ENCODE results near the gene VPS18. TPM values are rescaled to one million over a fixed set of nuclear protein-coding genes. Genes with fewer than 3 reads are reported as not detected.

VPS18 gene
- total and polyA plus RNA-seq, 2 donors = 10.3 to 12.4 TPM

DNA sequence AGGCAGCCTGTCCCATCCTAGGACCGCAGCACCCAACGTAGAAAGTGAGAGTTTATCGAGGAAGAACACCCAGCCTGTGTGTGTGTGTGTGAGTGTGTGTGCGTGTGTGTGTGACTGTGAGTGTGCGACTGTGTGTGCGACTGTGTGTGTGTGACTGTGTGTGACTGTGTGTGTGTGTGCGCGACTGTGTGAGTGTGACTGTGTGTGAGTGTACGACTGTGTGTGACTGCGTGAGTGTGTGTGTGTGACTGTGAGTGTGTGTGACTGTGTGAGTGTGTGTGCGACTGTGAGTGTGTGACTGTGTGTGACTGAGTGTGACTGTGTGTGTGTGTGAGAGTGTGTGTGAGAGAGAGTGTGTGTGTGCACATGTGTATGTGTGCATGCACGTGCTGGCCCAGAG is 19.8 kb downstream of the VPS18 start:
- no peaks in the 10 kb centered on the region for H3K36me3 ChIP-seq (ENCODE audit: control insufficient read depth in 2 of 2, insufficient read depth in 2 of 2, low read length in 1 of 2)
- WGBS = 98% methylated on average over 12 of the region's 12 CpGs
- no peak overlapping the region for H3K4me3 ChIP-seq (ENCODE audit: low read length in 2 of 2)
- no peak for DNase-seq (ENCODE audit: low read depth in 6 of 9, low spot score in 9 of 9)
- peaks cover 0 to 20% of the 10 kb centered on the region in 2 donors for H3K4me1 ChIP-seq (ENCODE audit: control insufficient read depth in 2 of 2, insufficient read depth in 2 of 2, low read length in 2 of 2)
- no peak overlapping the region for H3K27ac ChIP-seq (ENCODE audit: low read depth in 1 of 2, low read length in 1 of 2)
- peaks cover 0 to 2% of the 10 kb centered on the region in 2 donors for H3K27me3 ChIP-seq (ENCODE audit: control insufficient read depth in 2 of 2, insufficient read depth in 1 of 2, low read length in 1 of 2)
- H3K9me3 ChIP-seq (ENCODE audit: control insufficient read depth in 2 of 2, insufficient read depth in 1 of 2, low read length in 1 of 2) = no peaks in the 10 kb centered on the region

DNA sequence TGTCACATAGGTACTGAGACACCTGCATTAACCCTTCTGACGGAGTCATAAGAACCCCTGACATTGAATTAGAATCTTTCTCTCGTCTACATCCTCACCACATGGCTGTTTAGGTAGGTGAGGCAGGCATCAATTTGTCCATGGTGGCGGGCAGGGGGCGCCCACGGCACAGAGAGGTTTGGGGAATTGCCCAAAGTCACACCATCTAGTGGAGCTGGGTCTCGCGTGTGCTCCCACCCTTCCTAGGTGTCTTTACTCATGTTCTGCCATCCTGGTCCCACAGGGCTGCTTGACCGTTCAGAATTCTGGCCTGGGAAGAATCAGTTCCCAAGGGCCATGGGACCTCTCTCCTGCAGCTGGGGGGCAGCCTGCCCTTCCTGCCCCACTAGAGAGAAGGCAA is 20.2 kb downstream of the VPS18 start:
- no peak for DNase-seq (ENCODE audit: low read depth in 6 of 9, low spot score in 9 of 9)
- Histone ChIP-seq H3K9me3 (ENCODE audit: control insufficient read depth in 2 of 2, insufficient read depth in 1 of 2, low read length in 1 of 2) (no peaks in the 10 kb centered on the region), H3K36me3 (ENCODE audit: control insufficient read depth in 2 of 2, insufficient read depth in 2 of 2, low read length in 1 of 2) (no peaks in the 10 kb centered on the region), H3K4me1 (ENCODE audit: control insufficient read depth in 2 of 2, insufficient read depth in 2 of 2, low read length in 2 of 2) (peaks cover 0 to 17% of the 10 kb centered on the region in 2 donors), H3K27me3 (ENCODE audit: control insufficient read depth in 2 of 2, insufficient read depth in 1 of 2, low read length in 1 of 2) (peaks cover 0 to 2% of the 10 kb centered on the region in 2 donors), H3K27ac (ENCODE audit: low read depth in 1 of 2, low read length in 1 of 2) (no peak overlapping the region), H3K4me3 (ENCODE audit: low read length in 2 of 2) (no peak overlapping the region)
- whole genome bisulfite sequencing = 89% methylated on average over 8 of the region's 8 CpGs

DNA sequence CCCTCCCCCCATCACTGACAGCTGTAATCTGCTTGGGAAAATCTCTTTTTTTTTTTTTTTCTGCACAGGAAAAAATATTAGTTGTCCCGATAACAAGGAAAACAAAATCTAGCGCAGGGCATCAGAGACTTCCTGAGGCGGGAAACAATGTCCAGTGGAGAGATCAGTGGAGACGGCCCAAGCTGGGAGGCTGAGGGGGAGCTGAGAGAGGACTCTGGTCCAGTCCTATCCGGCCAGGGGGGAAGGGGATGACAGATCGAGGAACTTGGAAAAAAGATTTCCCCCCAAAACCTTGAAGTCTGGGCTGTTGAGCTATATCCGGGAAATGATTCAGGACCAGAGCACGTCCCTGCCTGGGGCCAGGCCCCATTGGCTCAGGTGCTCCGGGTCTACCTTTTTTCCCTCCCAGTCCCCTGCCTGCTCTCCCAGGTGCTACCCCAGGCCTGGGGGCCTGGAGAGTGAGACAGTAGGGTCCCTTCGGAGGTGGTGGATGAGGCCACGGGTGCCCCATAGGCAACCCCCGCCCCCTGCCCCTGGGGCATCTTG is 20.9 kb downstream of the VPS18 start:
- WGBS = 96% methylated on average over 12 of the region's 12 CpGs
- H3K4me1 ChIP-seq (ENCODE audit: control insufficient read depth in 2 of 2, insufficient read depth in 2 of 2, low read length in 2 of 2) = peaks cover 0 to 12% of the 10 kb centered on the region in 2 donors

DNA sequence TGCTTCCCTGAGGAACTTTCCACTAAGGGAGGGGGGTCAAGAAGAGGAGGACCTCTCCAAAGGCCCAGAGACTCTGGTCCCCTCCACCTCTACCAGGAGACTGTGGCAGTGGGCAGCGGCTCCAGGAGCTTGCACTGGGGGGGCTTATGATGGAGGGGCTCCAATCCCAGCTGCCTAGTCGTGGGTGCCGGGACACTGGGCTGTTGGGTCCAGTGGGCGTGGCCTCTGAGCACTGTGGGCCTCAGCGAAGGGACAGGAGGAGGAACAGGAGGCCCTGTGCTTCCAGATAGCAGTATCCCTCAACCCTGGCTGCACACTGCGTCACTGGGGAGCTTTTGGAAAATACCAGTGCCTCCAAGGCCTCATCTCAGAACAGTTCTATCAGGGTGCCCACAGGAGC is 21.4 kb downstream of the VPS18 start:
- Histone ChIP-seq H3K36me3 (ENCODE audit: control insufficient read depth in 2 of 2, insufficient read depth in 2 of 2, low read length in 1 of 2) (no peaks in the 10 kb centered on the region), H3K9me3 (ENCODE audit: control insufficient read depth in 2 of 2, insufficient read depth in 1 of 2, low read length in 1 of 2) (no peaks in the 10 kb centered on the region), H3K4me3 (ENCODE audit: low read length in 2 of 2) (no peak overlapping the region), H3K27ac (ENCODE audit: low read depth in 1 of 2, low read length in 1 of 2) (no peak overlapping the region), H3K27me3 (ENCODE audit: control insufficient read depth in 2 of 2, insufficient read depth in 1 of 2, low read length in 1 of 2) (peaks cover 0 to 2% of the 10 kb centered on the region in 2 donors), H3K4me1 (ENCODE audit: control insufficient read depth in 2 of 2, insufficient read depth in 2 of 2, low read length in 2 of 2) (peaks cover 0 to 12% of the 10 kb centered on the region in 2 donors)
- 84% methylated on average over 6 of the region's 6 CpGs for WGBS
- no peak for DNase-seq (ENCODE audit: low read depth in 6 of 9, low spot score in 9 of 9)

More for the DNA sequence above, 20.9 kb downstream of the VPS18 start:
- no peak for DNase-seq (ENCODE audit: low read depth in 6 of 9, low spot score in 9 of 9)
- no peak overlapping the region for H3K4me3 ChIP-seq (ENCODE audit: low read length in 2 of 2)
- peaks cover 0 to 2% of the 10 kb centered on the region in 2 donors for H3K27me3 ChIP-seq (ENCODE audit: control insufficient read depth in 2 of 2, insufficient read depth in 1 of 2, low read length in 1 of 2)
- no peaks in the 10 kb centered on the region for H3K9me3 ChIP-seq (ENCODE audit: control insufficient read depth in 2 of 2, insufficient read depth in 1 of 2, low read length in 1 of 2)
- no peaks in the 10 kb centered on the region for H3K36me3 ChIP-seq (ENCODE audit: control insufficient read depth in 2 of 2, insufficient read depth in 2 of 2, low read length in 1 of 2)
- H3K27ac ChIP-seq (ENCODE audit: low read depth in 1 of 2, low read length in 1 of 2) = no peak overlapping the region

DNA sequence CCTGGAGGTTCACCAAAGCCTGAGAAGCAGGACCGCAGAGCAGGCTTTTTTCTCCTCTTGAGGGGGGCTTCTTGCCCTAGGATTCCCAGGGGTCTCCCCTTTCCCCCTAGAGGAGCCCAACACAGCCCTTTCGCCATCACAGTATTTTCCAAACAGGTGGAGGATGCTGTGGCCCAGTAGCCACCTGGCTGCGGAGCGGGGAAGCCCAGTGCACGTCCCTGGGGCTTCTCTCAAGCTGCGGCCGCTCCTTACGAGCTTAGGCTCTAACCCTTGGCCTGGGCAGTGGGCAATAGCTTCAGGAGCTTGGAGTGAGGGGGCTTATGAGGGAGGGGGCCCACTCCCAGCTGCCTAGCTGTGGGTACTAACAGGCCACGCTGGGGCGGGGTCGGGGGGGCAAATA is 23.3 kb downstream of the VPS18 start:
- DNase-seq (ENCODE audit: low read depth in 6 of 9, low spot score in 9 of 9) = no peak
- Histone ChIP-seq H3K4me3 (ENCODE audit: low read length in 2 of 2) (no peak overlapping the region), H3K27me3 (ENCODE audit: control insufficient read depth in 2 of 2, insufficient read depth in 1 of 2, low read length in 1 of 2) (peaks cover 0 to 7% of the 10 kb centered on the region in 2 donors), H3K27ac (ENCODE audit: low read depth in 1 of 2, low read length in 1 of 2) (no peak overlapping the region), H3K4me1 (ENCODE audit: control insufficient read depth in 2 of 2, insufficient read depth in 2 of 2, low read length in 2 of 2) (no peaks in the 10 kb centered on the region), H3K36me3 (ENCODE audit: control insufficient read depth in 2 of 2, insufficient read depth in 2 of 2, low read length in 1 of 2) (no peaks in the 10 kb centered on the region), H3K9me3 (ENCODE audit: control insufficient read depth in 2 of 2, insufficient read depth in 1 of 2, low read length in 1 of 2) (no peaks in the 10 kb centered on the region)
- WGBS = 86% methylated on average over 11 of the region's 11 CpGs

DNA sequence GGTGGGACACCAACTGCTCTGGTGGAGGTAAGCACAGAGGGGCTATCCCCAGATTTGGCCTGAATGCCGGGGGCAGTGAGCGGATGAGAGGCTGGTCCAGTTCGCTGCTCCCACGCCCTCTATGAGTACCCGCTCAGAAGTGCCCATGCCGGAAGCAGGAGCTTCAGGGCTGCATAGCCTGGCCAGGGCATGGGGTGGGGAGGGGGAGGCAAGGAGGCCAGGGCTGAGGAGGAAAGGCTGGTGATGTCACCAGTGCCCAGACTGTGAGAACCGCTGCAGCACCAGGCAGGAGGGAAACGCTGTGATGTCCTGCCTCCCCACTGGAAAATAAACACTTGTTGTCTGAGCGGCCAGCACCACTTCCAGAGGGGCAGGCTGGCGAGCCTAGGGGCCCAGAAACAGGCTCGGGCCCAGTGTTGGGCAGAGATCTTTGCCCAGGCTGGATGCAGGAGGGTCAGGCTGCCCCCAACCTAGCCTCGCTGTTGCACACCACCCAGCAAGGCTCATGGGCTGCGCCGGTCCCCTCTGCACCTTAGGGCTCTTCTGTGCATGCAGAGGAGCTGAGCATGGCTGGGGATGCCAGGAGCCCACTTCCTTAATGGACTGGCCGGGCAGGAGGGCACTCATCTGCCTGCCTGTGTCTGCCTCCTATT is 24.0 kb downstream of the VPS18 start:
- DNase-seq (ENCODE audit: low read depth in 6 of 9, low spot score in 9 of 9) = no peak
- Histone ChIP-seq H3K4me3 (ENCODE audit: low read length in 2 of 2) (no peak overlapping the region), H3K27me3 (ENCODE audit: control insufficient read depth in 2 of 2, insufficient read depth in 1 of 2, low read length in 1 of 2) (peaks cover 0 to 14% of the 10 kb centered on the region in 2 donors), H3K27ac (ENCODE audit: low read depth in 1 of 2, low read length in 1 of 2) (peak overlapping the region in 1 of 2 donors; percentile 20), H3K36me3 (ENCODE audit: control insufficient read depth in 2 of 2, insufficient read depth in 2 of 2, low read length in 1 of 2) (no peaks in the 10 kb centered on the region), H3K4me1 (ENCODE audit: control insufficient read depth in 2 of 2, insufficient read depth in 2 of 2, low read length in 2 of 2) (no peaks in the 10 kb centered on the region), H3K9me3 (ENCODE audit: control insufficient read depth in 2 of 2, insufficient read depth in 1 of 2, low read length in 1 of 2) (peaks cover 0 to 3% of the 10 kb centered on the region in 2 donors)
- 95% methylated on average over 15 of the region's 15 CpGs for WGBS

DNA sequence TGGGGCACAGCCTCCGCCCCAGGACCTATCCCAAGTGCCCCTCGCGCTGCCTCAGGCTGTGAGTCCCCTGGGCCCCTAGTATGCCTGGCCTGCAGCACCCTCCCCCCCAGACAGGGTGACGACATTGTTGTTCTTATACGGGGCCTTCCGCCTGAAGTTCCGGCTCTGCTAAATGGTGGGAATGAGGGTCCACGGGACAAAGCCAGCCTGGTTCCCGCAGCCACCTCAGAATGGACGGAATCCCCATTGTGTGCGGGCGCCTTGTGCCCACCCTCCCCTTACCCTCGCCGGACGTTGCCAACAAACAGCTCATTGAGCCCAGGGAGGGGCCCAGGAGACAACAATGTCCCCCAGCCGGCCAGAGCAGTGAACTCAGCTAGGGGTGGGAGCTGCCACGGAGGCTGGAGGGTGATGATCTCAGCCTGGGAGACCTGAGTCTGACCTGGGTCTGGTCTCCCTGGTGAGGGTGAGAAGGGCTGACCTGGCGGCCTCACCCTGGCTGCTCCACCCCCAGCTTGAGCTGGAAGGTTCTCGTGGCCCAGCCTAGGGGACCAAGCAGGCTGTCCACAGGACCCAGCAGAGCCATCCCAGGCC is 24.6 kb downstream of the VPS18 start:
- no peaks in the 10 kb centered on the region for H3K4me1 ChIP-seq (ENCODE audit: control insufficient read depth in 2 of 2, insufficient read depth in 2 of 2, low read length in 2 of 2)
- H3K9me3 ChIP-seq (ENCODE audit: control insufficient read depth in 2 of 2, insufficient read depth in 1 of 2, low read length in 1 of 2) = peaks cover 0 to 6% of the 10 kb centered on the region in 2 donors
- no peak for DNase-seq (ENCODE audit: low read depth in 6 of 9, low spot score in 9 of 9)
- no peak overlapping the region for H3K27ac ChIP-seq (ENCODE audit: low read depth in 1 of 2, low read length in 1 of 2)
- no peaks in the 10 kb centered on the region for H3K36me3 ChIP-seq (ENCODE audit: control insufficient read depth in 2 of 2, insufficient read depth in 2 of 2, low read length in 1 of 2)
- peaks cover 3 to 20% of the 10 kb centered on the region in 2 donors for H3K27me3 ChIP-seq (ENCODE audit: control insufficient read depth in 2 of 2, insufficient read depth in 1 of 2, low read length in 1 of 2)
- H3K4me3 ChIP-seq (ENCODE audit: low read length in 2 of 2) = no peak overlapping the region
- WGBS = 95% methylated on average over 19 of the region's 19 CpGs

DNA sequence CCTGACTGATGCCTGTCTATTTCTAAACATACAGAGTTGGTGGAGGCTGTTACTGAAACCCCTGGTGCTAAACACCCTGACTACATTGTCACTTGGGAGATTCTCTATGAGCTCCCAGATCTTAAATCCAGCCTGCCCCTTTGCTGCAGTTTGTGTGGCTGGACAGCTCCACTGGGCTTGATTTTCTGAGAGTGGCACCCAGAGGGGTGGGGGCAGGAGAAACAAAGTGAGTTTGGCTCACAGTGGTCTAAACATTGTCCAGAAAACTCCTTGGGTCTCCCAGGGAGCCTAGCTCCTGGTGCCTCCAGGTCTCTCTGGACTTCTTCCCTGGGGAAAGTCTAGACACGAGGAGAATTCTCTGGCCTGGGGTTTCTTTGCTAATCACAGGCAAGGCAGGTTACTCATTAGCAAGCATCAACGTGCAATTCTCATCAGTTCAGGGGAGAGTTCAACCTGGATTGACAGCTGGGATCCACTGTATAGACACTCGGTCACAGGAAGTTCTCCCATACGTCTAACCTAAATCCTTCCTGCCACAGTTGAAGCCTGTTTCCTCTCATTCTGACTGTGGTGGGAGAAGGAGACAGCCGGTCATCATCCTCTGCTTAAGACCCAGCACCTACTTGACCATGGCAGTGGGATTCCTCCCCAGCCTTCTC is 27.8 kb downstream of the VPS18 start:
- no peak for DNase-seq (ENCODE audit: low read depth in 6 of 9, low spot score in 9 of 9)
- WGBS = 80% methylated on average over 5 of the region's 5 CpGs
- no peaks in the 10 kb centered on the region for H3K36me3 ChIP-seq (ENCODE audit: control insufficient read depth in 2 of 2, insufficient read depth in 2 of 2, low read length in 1 of 2)
- peaks cover 0 to 12% of the 10 kb centered on the region in 2 donors for H3K9me3 ChIP-seq (ENCODE audit: control insufficient read depth in 2 of 2, insufficient read depth in 1 of 2, low read length in 1 of 2)
- H3K4me1 ChIP-seq (ENCODE audit: control insufficient read depth in 2 of 2, insufficient read depth in 2 of 2, low read length in 2 of 2) = peaks cover 5 to 20% of the 10 kb centered on the region in 2 donors
- no peak overlapping the region for H3K27ac ChIP-seq (ENCODE audit: low read depth in 1 of 2, low read length in 1 of 2)
- no peak overlapping the region for H3K4me3 ChIP-seq (ENCODE audit: low read length in 2 of 2)
- peaks cover 30 to 52% of the 10 kb centered on the region in 2 donors for H3K27me3 ChIP-seq (ENCODE audit: control insufficient read depth in 2 of 2, insufficient read depth in 1 of 2, low read length in 1 of 2)

DNA sequence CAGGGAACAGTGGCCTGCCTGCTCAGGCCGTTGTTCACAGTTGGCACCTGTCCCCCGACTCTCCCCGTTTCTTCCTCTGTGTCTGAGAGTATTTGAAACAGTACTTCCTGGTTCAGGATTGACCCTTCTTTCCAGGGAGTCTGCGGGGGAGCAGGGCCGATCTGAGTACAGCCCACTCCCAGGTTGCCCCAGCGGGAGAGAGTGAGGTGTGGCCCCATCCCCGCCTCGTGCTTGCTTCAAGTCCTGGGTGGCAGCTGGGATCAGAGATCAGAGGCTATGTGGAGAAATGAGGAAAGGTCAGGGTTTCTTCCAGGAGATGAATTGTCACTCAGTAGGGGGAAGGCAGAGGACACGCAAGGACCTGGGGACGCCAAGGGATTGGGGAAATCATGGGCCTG is 28.4 kb downstream of the VPS18 start:
- no peak overlapping the region for H3K27ac ChIP-seq (ENCODE audit: low read depth in 1 of 2, low read length in 1 of 2)
- H3K36me3 ChIP-seq (ENCODE audit: control insufficient read depth in 2 of 2, insufficient read depth in 2 of 2, low read length in 1 of 2) = no peaks in the 10 kb centered on the region
- H3K27me3 ChIP-seq (ENCODE audit: control insufficient read depth in 2 of 2, insufficient read depth in 1 of 2, low read length in 1 of 2) = peaks cover 35 to 57% of the 10 kb centered on the region in 2 donors
- WGBS = 85% methylated on average over 10 of the region's 10 CpGs
- H3K4me1 ChIP-seq (ENCODE audit: control insufficient read depth in 2 of 2, insufficient read depth in 2 of 2, low read length in 2 of 2) = peaks cover 10 to 26% of the 10 kb centered on the region in 2 donors
- no peak overlapping the region for H3K4me3 ChIP-seq (ENCODE audit: low read length in 2 of 2)
- no peak for DNase-seq (ENCODE audit: low read depth in 6 of 9, low spot score in 9 of 9)
- H3K9me3 ChIP-seq (ENCODE audit: control insufficient read depth in 2 of 2, insufficient read depth in 1 of 2, low read length in 1 of 2) = peaks cover 0 to 12% of the 10 kb centered on the region in 2 donors
